ENCODE results near the gene RTEL1.
"Not testable (repeated sequence)": the region's sequence is repeated elsewhere in the genome, so short reads cannot be mapped to it uniquely, and the experiment has no call there.

The RTEL1 gene

DNA sequence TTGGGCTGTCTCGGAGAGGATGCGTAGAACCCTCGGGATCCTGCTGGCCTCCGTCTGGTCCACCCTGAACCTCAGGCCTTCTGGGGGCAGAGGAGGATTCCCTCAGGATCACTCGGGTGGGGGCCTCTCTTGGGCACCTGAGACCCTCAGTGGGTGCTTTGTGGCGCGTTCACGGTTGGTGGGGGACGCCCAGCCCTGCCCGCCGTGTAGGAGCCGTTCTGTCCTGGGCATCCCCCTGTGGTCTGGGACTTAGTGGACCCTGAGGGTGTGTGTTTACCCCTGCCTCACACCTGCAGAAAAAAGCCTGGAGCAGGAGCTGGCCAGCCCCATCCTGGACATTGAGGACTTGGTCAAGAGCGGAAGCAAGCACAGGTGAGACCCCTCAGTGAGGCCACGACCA lies 7.6 kb downstream of the RTEL1 start:
- H3K4me1 ChIP-seq (ENCODE audit: control insufficient read depth, insufficient read depth, low read length) = no peaks in the 10 kb centered on the region
- H3K9ac ChIP-seq (ENCODE audit: low read length) = no peak overlapping the region
- no peaks in the 10 kb centered on the region for H3K27me3 ChIP-seq (ENCODE audit: control insufficient read depth, insufficient read depth, low read length)
- H3K36me3 ChIP-seq (ENCODE audit: control insufficient read depth, insufficient read depth, low read length) = peaks cover 5% of the 10 kb centered on the region
- no peaks in the 10 kb centered on the region for H3K9me3 ChIP-seq (ENCODE audit: control insufficient read depth, low read length)
- no peak overlapping the region for H3K4me3 ChIP-seq (ENCODE audit: low read length)

DNA sequence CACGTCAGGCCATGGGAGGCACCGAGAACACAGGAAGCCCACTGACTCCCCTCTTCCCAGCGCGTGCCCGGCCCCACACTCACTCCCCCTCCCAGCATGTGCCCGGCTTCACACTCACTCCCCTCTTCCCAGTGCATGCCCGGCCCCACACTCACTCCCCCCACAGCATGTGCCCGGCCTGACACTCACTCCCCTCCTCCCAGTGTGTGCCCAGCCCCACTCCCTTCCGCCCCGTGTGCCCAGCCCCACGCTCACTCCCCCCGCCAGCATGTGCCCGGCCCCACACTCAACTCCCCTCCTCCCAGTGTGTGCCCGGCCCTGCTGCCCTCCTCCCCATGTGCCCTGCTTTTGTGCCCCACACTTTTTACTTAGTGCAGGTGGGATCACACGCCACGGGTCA lies 9.7 kb downstream of the RTEL1 start:
- Histone ChIP-seq H3K4me1 (ENCODE audit: control insufficient read depth, insufficient read depth, low read length) (no peaks in the 10 kb centered on the region), H3K4me3 (ENCODE audit: low read length) (no peak overlapping the region), H3K27me3 (ENCODE audit: control insufficient read depth, insufficient read depth, low read length) (no peaks in the 10 kb centered on the region), H3K9ac (ENCODE audit: low read length) (no peak overlapping the region), H3K9me3 (ENCODE audit: control insufficient read depth, low read length) (no peaks in the 10 kb centered on the region), H3K36me3 (ENCODE audit: control insufficient read depth, insufficient read depth, low read length) (peaks cover 5% of the 10 kb centered on the region)

DNA sequence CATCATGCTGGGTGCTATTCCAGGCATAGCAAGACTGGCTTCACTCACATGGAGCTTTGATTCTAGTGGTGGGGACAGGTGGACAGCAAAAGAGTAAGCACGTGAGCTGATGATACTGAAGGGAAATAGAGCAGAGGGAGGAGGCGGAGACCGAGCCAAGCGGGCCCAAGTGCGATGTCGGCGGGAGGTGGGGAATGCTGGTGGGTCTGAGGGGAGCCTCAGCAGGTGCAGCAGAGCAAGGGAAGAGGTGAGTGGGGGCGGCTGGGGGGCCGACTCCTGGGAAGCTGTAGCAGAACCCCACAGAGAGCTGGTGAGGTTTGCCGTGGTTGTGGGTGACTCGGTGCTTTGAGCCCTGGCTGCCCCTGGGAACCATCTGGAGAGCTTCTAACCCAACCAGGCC lies 10.2 kb downstream of the RTEL1 start:
- Histone ChIP-seq H3K27me3 (ENCODE audit: control insufficient read depth, insufficient read depth, low read length) (no peaks in the 10 kb centered on the region), H3K9me3 (ENCODE audit: control insufficient read depth, low read length) (no peaks in the 10 kb centered on the region), H3K4me3 (ENCODE audit: low read length) (no peak overlapping the region), H3K36me3 (ENCODE audit: control insufficient read depth, insufficient read depth, low read length) (peaks cover 5% of the 10 kb centered on the region), H3K9ac (ENCODE audit: low read length) (no peak overlapping the region), H3K4me1 (ENCODE audit: control insufficient read depth, insufficient read depth, low read length) (no peaks in the 10 kb centered on the region)

DNA sequence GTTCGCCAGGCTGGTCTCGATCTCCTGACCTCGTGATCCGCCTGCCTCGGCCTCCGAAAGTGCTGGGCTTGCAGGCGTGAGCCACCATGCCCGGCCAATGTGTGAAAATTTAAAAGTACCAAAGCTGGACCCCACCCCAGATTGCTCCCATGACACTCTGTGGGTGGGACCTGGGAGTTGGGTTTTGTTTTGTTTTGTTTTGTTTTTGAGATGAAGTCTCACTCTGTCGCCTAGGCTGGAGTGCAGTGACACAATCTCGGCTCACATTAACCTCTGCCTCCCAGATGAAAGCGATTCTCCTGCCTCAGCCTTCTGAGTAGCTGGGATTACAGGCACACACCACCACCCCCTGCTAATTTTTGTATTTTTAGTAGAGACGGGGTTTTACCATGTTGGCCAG lies 13.6 kb downstream of the RTEL1 start:
- H3K4me3 ChIP-seq (ENCODE audit: low read length); H3K4me1 ChIP-seq (ENCODE audit: control insufficient read depth, insufficient read depth, low read length); H3K9ac ChIP-seq (ENCODE audit: low read length); H3K27me3 ChIP-seq (ENCODE audit: control insufficient read depth, insufficient read depth, low read length); H3K9me3 ChIP-seq (ENCODE audit: control insufficient read depth, low read length); H3K36me3 ChIP-seq (ENCODE audit: control insufficient read depth, insufficient read depth, low read length): not testable (repeated sequence)

DNA sequence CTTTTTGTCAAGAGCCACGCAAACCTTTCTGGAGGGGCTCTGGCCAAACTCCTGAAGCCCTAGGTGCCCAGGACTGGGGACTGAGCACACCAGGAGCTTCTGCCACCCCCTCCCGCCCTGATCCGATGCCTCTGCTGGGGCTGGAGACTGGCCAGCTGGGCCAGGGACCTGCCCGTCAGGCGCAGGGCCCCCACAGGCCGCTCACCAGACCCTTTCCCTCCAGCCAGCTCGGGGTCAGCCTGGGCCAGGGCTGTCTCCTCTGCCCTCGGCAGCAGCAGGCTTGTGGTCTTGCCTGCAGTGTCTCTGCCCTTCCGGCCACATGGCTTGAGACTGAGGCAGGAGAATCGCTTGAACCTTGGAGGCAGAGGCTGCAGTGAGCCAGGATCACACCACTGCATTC lies 14.6 kb downstream of the RTEL1 start:
- H3K36me3 ChIP-seq (ENCODE audit: control insufficient read depth, insufficient read depth, low read length) = no peaks in the 10 kb centered on the region
- no peaks in the 10 kb centered on the region for H3K4me1 ChIP-seq (ENCODE audit: control insufficient read depth, insufficient read depth, low read length)
- H3K4me3 ChIP-seq (ENCODE audit: low read length) = no peak overlapping the region
- H3K9ac ChIP-seq (ENCODE audit: low read length) = no peak overlapping the region
- no peaks in the 10 kb centered on the region for H3K9me3 ChIP-seq (ENCODE audit: control insufficient read depth, low read length)
- H3K27me3 ChIP-seq (ENCODE audit: control insufficient read depth, insufficient read depth, low read length) = no peaks in the 10 kb centered on the region

DNA sequence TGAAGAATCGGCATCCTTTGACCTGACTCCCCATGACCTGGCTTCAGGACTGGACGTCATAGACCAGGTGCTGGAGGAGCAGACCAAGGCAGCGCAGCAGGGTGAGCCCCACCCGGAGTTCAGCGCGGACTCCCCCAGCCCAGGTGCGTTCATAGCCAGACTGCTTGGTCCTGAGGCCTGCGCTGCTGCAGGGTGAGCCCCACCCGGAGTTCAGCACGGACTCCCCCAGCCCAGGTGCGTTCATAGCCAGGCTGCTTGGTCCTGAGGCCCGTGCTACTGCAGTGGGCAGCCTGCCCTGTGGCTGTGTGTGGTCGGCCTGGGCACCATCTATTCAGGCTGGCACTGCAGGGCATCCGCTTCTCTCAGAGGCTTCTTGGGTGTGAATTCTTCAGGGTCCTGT lies 15.8 kb downstream of the RTEL1 start:
- Histone ChIP-seq H3K36me3 (ENCODE audit: control insufficient read depth, insufficient read depth, low read length) (no peaks in the 10 kb centered on the region), H3K9ac (ENCODE audit: low read length) (no peak overlapping the region), H3K9me3 (ENCODE audit: control insufficient read depth, low read length) (no peaks in the 10 kb centered on the region), H3K4me1 (ENCODE audit: control insufficient read depth, insufficient read depth, low read length) (no peaks in the 10 kb centered on the region), H3K4me3 (ENCODE audit: low read length) (no peak overlapping the region), H3K27me3 (ENCODE audit: control insufficient read depth, insufficient read depth, low read length) (no peaks in the 10 kb centered on the region)

DNA sequence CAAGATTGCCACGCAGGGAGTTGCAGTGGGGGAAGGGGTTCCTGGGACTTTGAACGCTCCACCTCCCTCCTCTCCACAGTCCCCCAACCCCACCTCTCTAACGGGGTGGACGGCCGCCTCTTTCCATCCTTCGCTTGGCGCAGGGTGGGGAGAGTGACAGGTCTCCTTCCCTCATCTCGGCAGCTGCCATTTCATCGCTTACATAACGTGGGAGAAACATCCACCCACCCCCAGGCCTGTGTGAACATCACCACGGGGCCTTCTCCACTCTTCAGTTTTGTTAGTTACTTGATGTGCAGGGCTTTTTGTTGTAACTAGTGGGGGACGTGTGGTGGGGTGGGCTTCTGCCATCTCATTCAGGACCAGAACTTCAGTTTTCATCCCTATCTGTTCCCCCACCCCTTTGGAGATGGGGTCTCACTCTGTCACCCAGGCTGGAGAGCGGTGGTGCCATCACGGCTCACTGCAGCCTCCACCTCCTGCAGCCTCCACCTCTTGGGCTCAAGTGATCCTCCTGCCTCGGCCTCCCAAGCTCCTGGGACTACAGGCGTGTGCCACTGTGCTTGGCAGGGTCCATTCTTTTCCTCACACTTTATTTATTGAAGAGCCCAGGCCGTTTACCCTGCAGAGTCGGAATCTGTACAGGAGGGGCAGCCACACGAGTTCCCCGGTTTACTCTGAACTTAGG lies 17.7 kb downstream of the RTEL1 start:
- no peaks in the 10 kb centered on the region for H3K36me3 ChIP-seq (ENCODE audit: control insufficient read depth, insufficient read depth, low read length)
- H3K4me1 ChIP-seq (ENCODE audit: control insufficient read depth, insufficient read depth, low read length) = no peaks in the 10 kb centered on the region
- H3K9me3 ChIP-seq (ENCODE audit: control insufficient read depth, low read length) = no peaks in the 10 kb centered on the region
- H3K9ac ChIP-seq (ENCODE audit: low read length) = no peak overlapping the region
- H3K27me3 ChIP-seq (ENCODE audit: control insufficient read depth, insufficient read depth, low read length) = no peaks in the 10 kb centered on the region
- no peak overlapping the region for H3K4me3 ChIP-seq (ENCODE audit: low read length)

DNA sequence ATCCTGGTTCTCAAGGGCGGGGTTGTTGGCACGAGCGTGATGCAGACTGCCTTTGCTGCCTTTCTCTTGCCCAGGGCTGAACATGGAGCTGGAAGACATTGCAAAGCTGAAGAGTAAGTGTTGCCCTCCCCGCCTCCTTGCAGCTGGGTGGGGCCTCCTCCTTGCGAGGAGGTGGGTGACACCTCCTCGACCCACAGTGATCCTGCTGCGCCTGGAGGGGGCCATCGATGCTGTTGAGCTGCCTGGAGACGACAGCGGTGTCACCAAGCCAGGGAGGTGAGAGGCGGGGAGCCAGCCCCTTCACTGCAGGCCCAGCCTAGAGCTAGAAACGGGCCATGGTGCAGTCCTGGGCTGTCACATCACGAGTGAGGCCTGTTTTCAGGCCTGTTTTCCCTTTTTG lies 20.0 kb downstream of the RTEL1 start:
- H3K9me3 ChIP-seq (ENCODE audit: control insufficient read depth, low read length) = no peaks in the 10 kb centered on the region
- H3K9ac ChIP-seq (ENCODE audit: low read length) = no peak overlapping the region
- peaks cover 8% of the 10 kb centered on the region for H3K4me1 ChIP-seq (ENCODE audit: control insufficient read depth, insufficient read depth, low read length)
- H3K36me3 ChIP-seq (ENCODE audit: control insufficient read depth, insufficient read depth, low read length) = no peaks in the 10 kb centered on the region
- H3K4me3 ChIP-seq (ENCODE audit: low read length) = no peak overlapping the region
- H3K27me3 ChIP-seq (ENCODE audit: control insufficient read depth, insufficient read depth, low read length) = no peaks in the 10 kb centered on the region

DNA sequence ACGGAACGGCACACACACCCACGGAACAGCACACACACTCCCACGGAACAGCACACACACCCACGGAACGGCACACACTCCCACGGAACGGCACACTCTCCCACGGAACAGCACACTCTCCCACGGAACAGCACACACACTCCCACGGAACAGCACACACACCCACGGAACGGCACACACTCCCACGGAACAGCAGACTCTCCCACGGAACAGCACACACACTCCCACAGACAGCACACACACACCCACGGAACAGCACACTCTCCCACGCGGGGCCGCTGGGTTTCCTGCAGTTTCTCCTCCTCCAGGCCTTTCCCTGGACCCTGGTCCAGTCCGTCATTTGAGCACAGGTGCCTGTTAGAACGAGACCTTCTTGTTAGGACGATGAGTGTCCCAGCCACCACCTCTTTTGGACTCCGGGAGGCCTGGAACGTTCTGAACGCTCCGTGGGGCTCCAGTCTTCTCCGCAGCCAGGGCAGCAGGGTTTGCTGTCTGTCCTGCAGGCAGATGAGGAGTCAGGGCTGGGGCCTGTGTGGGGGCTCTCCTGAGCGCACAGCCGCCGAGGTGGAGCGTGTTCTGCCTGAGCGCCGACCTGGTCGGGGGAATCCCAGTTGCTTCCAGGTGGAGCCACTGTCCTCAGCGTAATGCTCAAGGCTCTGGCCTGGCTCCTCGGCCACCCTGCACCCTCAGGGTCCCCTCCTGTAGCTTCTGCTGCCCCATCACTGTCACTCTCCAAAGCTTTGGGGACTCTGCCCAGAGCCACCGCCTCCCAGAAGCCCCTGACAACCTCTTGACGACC lies 20.8 kb downstream of the RTEL1 start:
- Histone ChIP-seq H3K36me3 (ENCODE audit: control insufficient read depth, insufficient read depth, low read length) (no peaks in the 10 kb centered on the region), H3K4me3 (ENCODE audit: low read length) (no peak overlapping the region), H3K27me3 (ENCODE audit: control insufficient read depth, insufficient read depth, low read length) (no peaks in the 10 kb centered on the region), H3K9me3 (ENCODE audit: control insufficient read depth, low read length) (no peaks in the 10 kb centered on the region), H3K9ac (ENCODE audit: low read length) (no peak overlapping the region), H3K4me1 (ENCODE audit: control insufficient read depth, insufficient read depth, low read length) (peaks cover 10% of the 10 kb centered on the region)

DNA sequence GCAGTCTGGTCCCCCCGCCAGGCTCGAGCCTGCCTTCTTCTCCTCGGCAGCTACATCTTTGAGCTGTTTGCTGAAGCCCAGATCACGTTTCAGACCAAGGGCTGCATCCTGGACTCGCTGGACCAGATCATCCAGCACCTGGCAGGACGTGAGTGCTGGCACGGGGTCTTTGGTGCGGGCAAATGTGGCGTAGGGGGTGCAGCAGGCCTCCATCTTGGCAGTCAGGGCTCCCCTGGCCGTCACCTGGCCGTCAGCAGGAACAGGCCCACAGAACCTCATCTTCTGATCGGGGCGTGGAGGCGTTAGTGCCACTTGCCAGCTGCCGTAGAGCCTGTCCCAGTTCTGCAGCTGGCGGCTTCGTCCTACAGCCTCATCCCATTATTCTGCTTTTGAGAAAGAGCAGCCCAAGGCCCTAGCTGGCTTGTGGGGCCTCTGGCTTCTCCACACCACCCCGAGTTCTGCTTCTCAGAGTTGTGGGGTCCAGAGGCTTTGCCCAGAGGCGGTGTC lies 21.7 kb downstream of the RTEL1 start:
- no peaks in the 10 kb centered on the region for H3K36me3 ChIP-seq (ENCODE audit: control insufficient read depth, insufficient read depth, low read length)
- H3K4me3 ChIP-seq (ENCODE audit: low read length) = no peak overlapping the region
- H3K27me3 ChIP-seq (ENCODE audit: control insufficient read depth, insufficient read depth, low read length) = no peaks in the 10 kb centered on the region
- no peaks in the 10 kb centered on the region for H3K9me3 ChIP-seq (ENCODE audit: control insufficient read depth, low read length)
- H3K9ac ChIP-seq (ENCODE audit: low read length) = no peak overlapping the region
- H3K4me1 ChIP-seq (ENCODE audit: control insufficient read depth, insufficient read depth, low read length) = peaks cover 10% of the 10 kb centered on the region

DNA sequence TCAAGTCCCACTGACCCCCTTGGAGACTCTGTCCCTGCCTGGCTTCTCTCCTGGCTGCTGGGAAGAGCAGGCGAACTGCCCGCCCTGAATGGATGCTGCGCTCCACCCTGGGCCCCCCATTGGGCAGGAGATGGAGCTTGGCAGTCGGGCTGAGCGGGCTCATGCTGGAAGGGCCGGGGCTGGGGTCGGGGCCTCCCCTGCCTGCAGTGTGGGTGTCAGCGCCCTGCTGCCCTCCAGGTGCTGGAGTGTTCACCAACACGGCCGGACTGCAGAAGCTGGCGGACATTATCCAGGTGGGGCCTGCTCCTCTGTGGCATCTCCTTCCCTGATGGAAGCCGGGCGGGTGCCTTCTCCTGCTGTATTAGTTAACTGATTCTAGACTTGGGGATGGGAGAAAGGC lies 22.3 kb downstream of the RTEL1 start:
- H3K27me3 ChIP-seq (ENCODE audit: control insufficient read depth, insufficient read depth, low read length) = no peaks in the 10 kb centered on the region
- H3K4me1 ChIP-seq (ENCODE audit: control insufficient read depth, insufficient read depth, low read length) = peaks cover 10% of the 10 kb centered on the region
- no peaks in the 10 kb centered on the region for H3K9me3 ChIP-seq (ENCODE audit: control insufficient read depth, low read length)
- no peak overlapping the region for H3K4me3 ChIP-seq (ENCODE audit: low read length)
- no peaks in the 10 kb centered on the region for H3K36me3 ChIP-seq (ENCODE audit: control insufficient read depth, insufficient read depth, low read length)
- no peak overlapping the region for H3K9ac ChIP-seq (ENCODE audit: low read length)

DNA sequence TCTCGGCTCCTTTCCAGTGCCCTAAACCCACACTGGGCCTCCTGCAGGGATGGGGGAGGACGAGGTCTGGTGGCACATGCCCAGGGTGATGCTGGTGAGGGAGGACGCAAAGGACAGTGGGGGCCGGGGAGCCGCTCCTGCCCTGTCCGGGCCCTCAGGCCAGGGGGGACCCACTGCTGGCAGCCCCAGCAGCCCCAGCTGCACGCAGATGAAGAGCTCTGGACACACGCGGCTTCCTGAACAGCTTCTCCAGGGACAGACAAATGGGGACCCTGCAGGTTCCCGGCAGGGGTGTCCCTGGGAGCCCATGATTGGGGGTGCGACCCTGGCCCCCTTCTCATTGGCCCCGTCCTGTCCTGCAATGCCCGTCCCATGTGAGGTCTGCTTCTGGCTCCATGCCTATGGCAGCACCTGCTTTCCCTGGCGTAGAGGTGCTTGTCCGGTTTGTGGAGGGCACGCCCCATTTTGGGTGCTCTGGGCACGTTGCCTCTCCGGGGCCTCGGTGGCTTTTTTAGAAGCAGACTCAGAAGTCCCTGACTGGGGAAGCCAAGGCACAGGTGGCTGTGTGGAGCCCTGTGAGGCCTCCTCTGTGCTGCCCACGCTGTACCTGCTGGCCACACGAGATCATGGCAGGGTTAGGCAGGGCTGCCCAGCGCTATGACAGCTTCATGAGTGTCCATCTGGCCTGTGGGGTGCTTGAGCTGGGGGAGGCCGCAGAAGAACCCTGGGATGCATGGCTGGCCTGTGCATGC lies 22.9 kb downstream of the RTEL1 start:
- H3K9ac ChIP-seq (ENCODE audit: low read length) = no peak overlapping the region
- H3K9me3 ChIP-seq (ENCODE audit: control insufficient read depth, low read length) = no peaks in the 10 kb centered on the region
- H3K4me1 ChIP-seq (ENCODE audit: control insufficient read depth, insufficient read depth, low read length) = peaks cover 14% of the 10 kb centered on the region
- H3K27me3 ChIP-seq (ENCODE audit: control insufficient read depth, insufficient read depth, low read length) = no peaks in the 10 kb centered on the region
- H3K36me3 ChIP-seq (ENCODE audit: control insufficient read depth, insufficient read depth, low read length) = no peaks in the 10 kb centered on the region
- H3K4me3 ChIP-seq (ENCODE audit: low read length) = no peak overlapping the region
